ENCODE results near the gene LYRM2. TPM values are rescaled to one million over a fixed set of nuclear protein-coding genes. Genes with fewer than 3 reads are reported as not detected.

Gene LYRM2
- total RNA-seq, 4 donors from 2014 or later: 10.3 to 24.8 (median 11.5) TPM

- no peak for TF ChIP-seq POLR2A (IDR thresholded peaks at IDR 0.05)
- no peak for TF ChIP-seq CTCF (IDR thresholded peaks at IDR 0.05)
- Histone ChIP-seq H3K4me1 (no peaks in the 10 kb centered on the region), H3K4me3 (no peak overlapping the region), H3K9me3 (no peaks in the 10 kb centered on the region), H3K36me3 (peaks cover 0 to 74% (median 5%) of the 10 kb centered on the region in 3 donors), H3K27ac (no peak overlapping the region), H3K27me3 (no peaks in the 10 kb centered on the region)
- no peak for DNase-seq
Observed at GRCh38 chr6:89670935-89671565, 32.5 kb upstream of the LYRM2 start.

- H3K4me3 ChIP-seq: no peak overlapping the region
- H3K27ac ChIP-seq: no peak overlapping the region
- peaks cover 0 to 71% (median 5%) of the 10 kb centered on the region in 3 donors for H3K36me3 ChIP-seq
- no peak for TF ChIP-seq CTCF (IDR thresholded peaks at IDR 0.05)
- TF ChIP-seq POLR2A (IDR thresholded peaks at IDR 0.05): no peak
- no peaks in the 10 kb centered on the region for H3K27me3 ChIP-seq
- H3K9me3 ChIP-seq: no peaks in the 10 kb centered on the region
- no peak for DNase-seq
- no peaks in the 10 kb centered on the region for H3K4me1 ChIP-seq
Observed at GRCh38 chr6:89669002-89669401, 30.5 kb upstream of the LYRM2 start.

- Histone ChIP-seq H3K4me1 (no peaks in the 10 kb centered on the region), H3K36me3 (peaks cover 0 to 73% (median 5%) of the 10 kb centered on the region in 3 donors), H3K4me3 (no peak overlapping the region), H3K27me3 (no peaks in the 10 kb centered on the region), H3K27ac (no peak overlapping the region), H3K9me3 (no peaks in the 10 kb centered on the region)
- DNase-seq: no peak
- no peak for TF ChIP-seq POLR2A (IDR thresholded peaks at IDR 0.05)
- TF ChIP-seq CTCF (IDR thresholded peaks at IDR 0.05): no peak
Observed at GRCh38 chr6:89667872-89668556, 29.5 kb upstream of the LYRM2 start.

- H3K36me3 ChIP-seq: peaks cover 0 to 86% (median 0%) of the 10 kb centered on the region in 3 donors
- no peaks in the 10 kb centered on the region for H3K9me3 ChIP-seq
- no peaks in the 10 kb centered on the region for H3K4me1 ChIP-seq
- no peak for DNase-seq
- TF ChIP-seq POLR2A (IDR thresholded peaks at IDR 0.05) (no peak), CTCF (IDR thresholded peaks at IDR 0.05) (no peak)
- no peak overlapping the region for H3K27ac ChIP-seq
- no peaks in the 10 kb centered on the region for H3K27me3 ChIP-seq
- H3K4me3 ChIP-seq: no peak overlapping the region
Observed at GRCh38 chr6:89662659-89663223, 24.2 kb upstream of the LYRM2 start.

DNA sequence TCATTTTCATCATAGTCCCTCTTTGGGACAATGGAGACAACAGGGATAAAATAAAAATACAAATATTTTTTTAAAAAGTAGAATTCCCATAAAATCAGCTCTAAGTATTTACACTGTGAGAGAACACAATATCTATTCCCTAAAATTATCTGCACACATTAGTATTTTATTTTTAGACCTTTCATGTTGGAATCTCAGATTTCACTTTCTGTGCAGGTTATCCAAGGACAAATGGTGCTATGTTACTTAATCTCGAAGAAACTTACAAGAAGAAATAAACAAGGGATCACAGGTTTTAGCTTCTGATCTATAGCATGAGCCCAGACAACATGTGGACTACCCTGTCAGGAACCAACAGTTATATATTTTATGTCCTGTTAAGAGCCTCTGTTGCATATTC is 23.0 kb upstream of the LYRM2 start:
- H3K4me1 ChIP-seq: no peaks in the 10 kb centered on the region
- TF ChIP-seq CTCF (IDR thresholded peaks at IDR 0.05) (no peak), POLR2A (IDR thresholded peaks at IDR 0.05) (no peak)
- no peaks in the 10 kb centered on the region for H3K9me3 ChIP-seq
- H3K27ac ChIP-seq: no peak overlapping the region
- no peak overlapping the region for H3K4me3 ChIP-seq
- no peaks in the 10 kb centered on the region for H3K27me3 ChIP-seq
- DNase-seq: no peak
- peaks cover 0 to 87% (median 0%) of the 10 kb centered on the region in 3 donors for H3K36me3 ChIP-seq
